HT-29 (cell line): ENCODE measurements around the gene SPRR5. TPM values are rescaled to one million over a fixed set of nuclear protein-coding genes. Genes with fewer than 3 reads are reported as not detected.

Source experiments
- DNase-seq: peaks from one replicate; pipeline ENCODE4 v3.0.0-alpha.2; 2015; ENCODE audit warnings: low spot score
- total RNA-seq: library from RNA; depleted of rRNA; stranded (reverse); fragments of >200 nt; shearing (Covaris generic); gene quantifications from 2 replicates; pipeline ENCODE4 v1.2.3, GENCODE V29; 2014; rRNA removed

SPRR5 gene, protein sequence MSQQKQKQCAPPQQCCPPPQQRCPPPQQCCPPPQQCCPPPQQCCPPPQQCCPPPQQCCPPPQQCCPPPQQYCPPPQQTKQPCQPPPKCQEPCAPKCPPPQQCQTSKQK
- not detected in 2 replicates for total RNA-seq

DNA sequence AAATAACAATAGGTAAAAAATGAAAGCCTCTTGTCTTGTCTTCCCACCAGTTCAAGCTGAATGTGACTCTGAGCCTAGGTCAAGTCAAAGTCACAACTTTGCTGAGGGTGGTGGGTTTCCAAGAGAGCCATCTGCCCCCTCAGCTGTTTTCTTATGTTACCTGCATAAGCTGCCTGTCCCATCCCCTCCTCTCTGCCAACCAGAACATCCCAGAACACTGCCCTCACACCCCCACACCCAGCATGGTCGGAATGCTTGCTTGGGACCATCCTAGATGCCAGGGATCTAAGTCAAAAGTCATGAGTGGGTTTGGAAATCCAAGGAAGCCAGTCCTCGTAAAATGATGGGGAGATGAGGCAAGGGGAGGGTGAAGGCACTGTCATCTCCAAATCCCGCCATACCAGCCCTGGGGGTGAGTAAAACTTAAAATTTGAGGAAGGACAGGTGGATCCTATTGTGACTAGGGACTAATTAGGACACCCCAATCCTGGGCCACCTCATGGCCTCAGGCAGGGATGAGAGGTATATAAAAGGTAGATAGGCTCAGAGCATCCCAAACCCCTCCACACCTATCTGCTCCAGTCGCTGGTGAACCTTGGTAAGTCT lies at the start of gene SPRR5:
TSS of gene SPRR5 (plus strand) at position 556 of the 606 bp plus-strand sequence. CDS start 1,349 bp downstream, outside the sequence.
- no peak for DNase-seq

DNA sequence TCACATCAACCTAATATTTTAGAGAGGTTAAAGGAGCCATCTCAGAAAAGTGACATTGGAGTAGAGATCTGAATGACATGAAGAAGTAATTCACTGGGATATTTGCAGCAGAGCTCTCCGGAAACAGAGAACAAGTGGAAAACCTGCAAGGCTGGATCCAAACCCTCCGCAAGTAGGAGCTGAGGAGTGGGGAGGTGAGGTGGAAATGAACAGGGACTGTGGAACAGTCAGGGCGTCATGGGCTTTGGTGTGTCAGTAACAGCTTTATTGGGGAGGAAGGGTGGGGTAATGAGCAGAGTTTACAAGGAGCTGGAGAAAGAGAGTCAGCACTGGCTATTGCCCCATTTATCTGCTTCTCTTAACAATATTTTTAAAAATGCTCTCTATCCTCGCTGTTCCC lies 48.0 kb upstream of the SPRR5 start:
- no peak for DNase-seq

DNA sequence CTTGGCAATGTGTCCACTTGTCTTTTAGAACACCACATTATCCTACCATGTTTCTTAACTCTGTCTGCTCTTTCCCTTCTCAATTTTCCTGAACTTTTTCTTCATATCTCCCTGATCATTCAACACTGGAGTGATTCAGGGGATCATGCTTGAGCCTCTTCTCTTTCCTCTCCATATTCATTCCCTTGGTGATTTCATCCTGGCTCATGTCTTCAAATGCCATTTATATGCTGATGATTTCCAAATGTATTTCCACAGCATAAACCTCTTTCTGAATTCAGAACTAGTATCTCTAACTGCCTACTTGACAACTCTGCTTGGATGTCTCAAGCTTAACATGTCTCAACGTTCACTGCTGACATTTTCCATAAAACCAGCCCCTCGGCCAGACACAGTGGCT lies 47.1 kb upstream of the SPRR5 start:
- no peak for DNase-seq

DNA sequence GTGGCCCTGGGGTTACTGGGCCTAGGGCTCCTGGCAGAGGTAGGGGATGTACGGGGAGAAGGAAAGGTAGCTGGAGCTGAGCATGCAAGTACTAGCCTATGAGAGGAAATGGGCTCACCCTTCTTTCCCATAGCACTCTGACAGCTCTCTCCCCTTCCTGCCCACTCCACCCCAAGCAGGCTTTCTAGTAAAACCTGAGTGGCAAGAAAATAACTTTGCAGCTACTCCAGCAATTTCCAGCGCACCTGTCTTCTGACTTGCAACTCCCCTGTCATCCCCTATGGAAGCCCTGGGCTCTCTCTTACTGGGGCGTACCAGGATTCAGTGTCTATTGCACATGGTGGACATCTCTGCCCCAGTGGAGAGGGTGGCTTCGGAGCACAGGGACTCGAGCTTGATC lies 45.4 kb upstream of the SPRR5 start:
- DNase-seq = peak; percentile 7

DNA sequence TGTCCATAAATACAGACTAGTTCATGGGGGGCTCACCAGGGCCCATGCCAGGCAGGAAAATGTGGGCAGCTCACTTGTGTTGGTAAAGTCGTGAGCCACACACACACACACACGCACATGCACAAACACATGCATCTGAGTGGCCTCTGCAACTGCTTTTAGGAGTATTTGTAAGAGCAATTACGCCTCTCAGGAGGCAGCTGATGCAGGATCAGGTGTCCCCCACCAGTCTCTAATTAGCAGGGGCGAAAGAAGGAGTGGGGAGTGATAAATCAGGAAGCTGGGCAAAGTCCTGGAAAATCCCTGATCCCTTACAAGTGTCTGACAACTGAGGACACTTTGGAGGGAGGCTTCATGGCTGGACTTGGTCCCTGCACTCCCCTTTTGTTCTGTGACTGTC lies 44.4 kb upstream of the SPRR5 start:
- DNase-seq = no peak

DNA sequence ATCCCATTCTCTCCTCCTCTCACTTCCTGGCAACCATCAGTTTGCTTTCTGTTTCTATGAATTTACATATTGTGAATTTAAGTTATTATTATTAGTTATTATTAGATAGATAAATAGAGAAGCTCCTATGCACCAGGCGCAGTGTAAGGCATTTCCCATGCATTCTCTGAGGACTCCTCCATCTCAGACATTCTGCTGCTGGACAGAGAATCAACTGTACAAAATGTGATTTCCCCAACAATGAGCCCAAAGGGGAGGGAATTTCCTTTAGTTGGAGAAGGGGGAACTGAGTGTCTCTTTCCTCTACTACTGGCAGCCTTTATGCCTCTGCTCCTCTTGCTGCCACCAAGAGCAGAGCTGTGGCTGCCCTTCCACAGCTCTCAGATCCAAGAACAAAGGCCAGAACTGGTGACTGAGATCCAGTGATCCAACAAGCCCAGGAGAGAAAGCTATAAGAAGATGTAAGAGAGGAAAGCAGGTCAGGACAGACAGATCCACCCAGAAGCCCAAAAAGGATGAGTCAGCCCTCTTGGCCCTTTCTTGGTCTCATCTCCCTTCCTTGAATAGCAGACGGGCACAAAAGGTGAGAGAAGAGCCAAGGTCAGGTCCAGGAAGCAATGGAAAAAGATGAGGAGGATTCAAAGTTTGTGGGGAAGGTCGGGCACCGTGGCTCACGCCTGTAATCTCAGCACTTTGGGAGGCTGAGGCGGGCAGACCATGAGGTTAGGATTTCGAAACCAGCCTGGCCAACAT lies 42.1 kb upstream of the SPRR5 start:
- no peak for DNase-seq

DNA sequence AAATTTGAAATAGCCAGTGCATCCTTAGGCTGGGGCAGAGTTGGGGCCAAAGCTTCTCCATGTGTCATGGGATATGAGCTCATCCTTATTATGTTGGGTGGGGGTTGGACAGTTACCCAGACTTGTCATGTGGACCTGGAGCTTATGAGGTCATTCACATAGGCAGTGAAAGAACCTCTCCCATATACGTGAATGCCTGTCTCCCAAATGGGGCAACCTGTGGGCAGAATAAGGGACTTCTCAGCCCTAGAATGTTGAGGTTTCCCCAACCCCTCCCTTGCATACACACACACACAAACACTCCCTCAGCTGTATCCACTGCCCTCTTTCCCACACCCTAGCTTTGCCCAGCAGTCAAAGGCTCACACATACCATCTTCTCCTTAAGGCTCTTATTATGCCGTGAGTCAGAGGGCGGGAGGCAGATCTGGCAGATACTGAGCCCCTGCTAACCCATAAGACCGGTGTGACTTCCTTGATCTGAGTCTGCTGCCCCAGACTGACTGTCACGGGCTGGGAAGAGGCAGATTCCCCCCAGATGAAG lies 40.9 kb upstream of the SPRR5 start:
- DNase-seq = peak; percentile 77

DNA sequence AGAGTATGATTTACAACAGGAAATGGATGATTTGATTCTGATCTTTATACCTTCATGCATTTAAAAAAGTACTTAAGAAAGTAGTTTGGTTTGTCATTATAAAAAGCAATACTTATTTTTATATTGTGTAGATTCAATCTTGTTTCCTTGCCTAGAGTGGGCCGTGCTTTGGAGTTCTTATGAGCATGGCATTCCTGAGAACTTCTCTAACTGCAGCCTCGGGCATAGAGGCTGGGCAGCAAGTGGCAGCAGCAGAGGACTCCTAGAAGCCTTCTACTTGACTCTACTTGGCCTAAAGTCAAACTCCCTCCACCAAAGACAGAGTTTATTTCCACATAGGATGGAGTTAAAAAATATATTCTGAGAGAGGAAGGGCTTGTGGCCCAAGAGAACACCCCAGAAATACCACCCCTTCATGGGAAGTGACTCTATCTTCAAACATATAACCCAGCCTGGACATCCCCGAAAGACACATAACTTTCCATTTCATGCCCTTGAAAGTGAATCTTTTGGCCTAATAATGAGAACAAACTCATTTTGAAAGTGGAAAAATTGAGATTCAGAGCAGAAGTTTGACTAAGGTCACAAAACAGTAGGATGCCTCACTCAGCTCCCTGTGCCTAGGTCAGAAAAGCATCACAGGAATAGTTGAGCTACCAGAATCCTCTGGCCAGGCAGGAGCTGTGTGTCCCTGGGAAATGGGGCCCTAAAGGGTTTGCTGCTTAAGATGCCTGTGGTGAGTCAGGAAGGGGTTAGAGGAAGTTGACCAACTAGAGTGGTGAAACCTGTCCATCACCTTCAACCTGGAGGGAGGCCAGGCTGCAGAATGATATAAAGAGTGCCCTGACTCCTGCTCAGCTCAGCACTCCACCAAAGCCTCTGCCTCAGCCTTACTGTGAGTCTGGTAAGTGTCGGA lies 39.1 kb upstream of the SPRR5 start, which contains the start of gene IVL:
TSS of gene IVL (plus strand) at position 861 of the 916 bp plus-strand sequence. CDS start 1,252 bp downstream, outside the sequence.
- DNase-seq = peak; percentile 80

DNA sequence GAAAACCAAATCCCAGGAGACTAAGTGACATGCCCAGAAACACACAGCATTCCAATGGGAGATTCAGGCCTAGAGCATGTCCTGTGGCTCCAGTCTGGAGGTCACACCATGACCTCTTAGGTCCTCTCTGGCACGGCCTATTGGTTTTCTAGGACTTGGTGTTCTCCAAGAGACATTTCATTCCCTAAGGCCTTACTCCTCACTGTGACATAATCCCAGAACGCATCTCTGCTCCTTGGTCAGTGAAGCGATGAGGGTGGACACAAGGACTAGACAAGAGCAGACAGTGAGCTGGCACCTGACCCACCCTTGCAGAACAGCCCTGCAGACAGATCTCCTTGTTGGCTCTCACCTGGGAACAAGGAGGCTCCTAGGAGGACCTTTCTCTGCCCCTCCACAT lies 37.8 kb upstream of the SPRR5 start:
- DNase-seq = no peak

DNA sequence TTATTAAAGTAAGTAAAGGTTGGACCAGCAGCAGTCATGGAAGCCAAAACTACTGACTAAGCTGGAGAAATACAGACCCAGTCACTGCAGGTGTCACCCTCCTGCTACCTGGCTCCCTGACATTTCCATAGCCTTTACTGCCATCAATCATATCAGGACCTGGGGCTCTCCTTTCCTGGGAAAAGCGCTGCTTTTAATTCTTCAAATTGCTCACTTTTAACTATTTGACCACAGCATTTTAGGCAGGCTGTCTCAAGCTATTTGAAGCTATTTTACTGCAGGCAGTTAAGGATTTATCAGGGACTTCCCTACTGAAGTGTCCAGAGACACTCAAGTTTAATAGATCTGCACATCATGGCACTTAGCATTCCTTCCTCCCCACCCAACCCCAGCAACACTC lies 34.5 kb upstream of the SPRR5 start:
- peak; percentile 35 for DNase-seq

DNA sequence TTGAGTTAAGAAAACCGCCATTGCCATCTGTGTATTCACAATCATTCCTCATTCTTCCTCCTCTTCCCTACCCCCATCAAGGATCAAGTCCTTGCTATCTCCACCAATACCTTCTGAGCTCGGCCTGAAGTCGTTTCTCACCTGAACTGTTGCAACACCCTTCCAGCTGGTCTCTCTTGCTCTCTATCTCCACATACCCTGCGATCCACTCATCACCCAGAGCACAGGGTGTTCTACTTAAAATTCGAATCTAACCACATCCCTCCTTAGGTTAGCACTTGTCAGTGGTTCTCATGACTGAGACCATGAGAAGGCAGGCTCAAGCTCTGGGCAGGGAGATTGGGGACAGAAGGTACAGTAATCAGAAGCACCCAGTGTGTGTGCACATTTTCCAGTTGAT lies 34.1 kb upstream of the SPRR5 start:
- DNase-seq = no peak

DNA sequence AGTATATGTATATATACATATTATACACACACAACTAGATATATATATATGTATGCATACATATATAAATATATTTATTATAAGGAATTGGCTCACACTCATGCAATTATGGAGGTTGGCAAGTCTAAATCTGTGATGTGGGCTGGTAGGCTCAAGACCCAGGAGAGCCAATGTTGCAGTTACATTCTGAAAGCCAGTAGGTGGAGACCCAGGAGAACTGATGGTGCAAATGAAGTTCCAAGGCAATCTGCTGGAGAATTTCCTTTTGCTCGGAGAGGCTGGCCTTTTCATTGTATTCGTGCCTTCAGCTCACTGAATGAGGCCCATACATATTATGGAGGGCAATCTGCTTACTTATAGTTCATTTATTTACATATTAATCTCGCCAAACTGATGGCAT lies 29.2 kb upstream of the SPRR5 start:
- peak; percentile 50 for DNase-seq

DNA sequence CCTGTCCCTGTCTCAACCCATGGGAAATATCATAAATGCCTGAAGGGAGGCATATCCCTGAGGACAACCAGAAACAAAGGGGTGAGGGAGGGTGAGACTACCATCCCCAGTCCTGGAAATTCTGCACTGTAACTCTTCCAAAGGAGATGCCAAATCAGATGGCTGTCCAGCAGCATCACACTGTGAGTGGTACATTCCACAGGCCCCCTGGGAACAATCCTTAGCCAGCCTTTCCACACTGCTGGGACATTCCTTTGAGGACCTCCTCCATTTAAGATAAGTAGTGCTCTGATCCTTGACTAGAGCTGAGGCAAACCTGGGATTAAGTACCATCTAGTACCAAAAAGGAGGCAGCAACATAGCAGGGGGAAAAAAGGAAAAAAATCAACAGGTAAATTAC lies 27.9 kb upstream of the SPRR5 start:
- DNase-seq = no peak

DNA sequence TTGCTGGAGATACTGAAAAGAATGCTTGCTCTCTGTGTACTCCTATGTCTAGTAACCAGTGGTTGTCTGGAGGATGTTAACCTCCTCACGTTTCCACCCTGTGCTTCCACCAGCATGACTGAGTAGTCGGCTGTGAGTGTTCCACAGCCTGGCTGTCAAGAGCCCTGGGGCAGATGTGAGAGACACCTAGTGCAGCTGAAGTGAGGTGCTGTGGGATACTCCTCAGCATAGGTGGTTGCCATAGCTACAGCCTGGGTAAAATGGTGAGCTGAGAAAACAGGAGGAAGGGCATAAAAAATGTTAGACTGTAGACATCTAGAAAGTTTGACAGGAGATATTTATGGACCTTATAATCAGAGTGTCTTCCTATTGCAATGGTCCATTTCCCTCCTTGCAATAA lies 22.8 kb upstream of the SPRR5 start:
- no peak for DNase-seq

DNA sequence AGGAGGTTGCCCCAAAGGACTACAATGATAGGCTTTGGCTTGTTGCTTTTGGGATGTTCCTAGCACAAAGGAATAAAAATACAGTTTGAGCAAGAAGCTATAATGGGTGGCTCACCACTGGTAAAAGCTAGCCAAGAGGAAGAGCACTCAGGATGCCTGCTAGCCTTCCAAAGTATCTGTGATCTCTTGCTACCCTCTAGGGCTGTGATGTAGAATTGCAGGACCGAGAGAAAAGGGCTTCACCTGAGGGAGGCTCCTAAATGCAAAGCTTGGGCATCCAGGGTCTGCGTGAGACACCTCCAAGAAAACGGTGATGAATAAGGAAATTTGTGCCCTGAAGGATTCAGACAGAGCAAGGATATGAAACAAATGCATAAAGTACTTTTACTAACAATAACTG lies 20.9 kb upstream of the SPRR5 start:
- peak; percentile 66 for DNase-seq

DNA sequence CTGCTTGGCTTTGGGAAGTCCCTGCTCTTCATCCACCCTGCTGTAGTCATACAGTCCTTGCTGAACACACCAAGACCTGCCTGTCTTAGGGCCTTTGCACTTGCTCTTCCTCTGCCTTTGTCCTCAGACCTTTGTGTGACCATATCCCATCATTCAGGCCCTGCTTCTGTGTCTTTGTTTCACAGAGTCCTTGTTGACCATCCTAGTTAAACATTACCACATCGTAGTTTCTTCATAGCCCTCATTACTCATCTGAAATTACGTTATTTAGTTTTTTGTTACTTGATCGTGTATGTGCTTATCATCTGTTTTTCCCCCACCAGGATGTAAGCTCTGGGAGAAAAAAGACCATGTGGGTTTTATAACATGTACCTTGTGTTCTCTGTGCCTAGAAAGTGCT lies 18.3 kb upstream of the SPRR5 start:
- no peak for DNase-seq

DNA sequence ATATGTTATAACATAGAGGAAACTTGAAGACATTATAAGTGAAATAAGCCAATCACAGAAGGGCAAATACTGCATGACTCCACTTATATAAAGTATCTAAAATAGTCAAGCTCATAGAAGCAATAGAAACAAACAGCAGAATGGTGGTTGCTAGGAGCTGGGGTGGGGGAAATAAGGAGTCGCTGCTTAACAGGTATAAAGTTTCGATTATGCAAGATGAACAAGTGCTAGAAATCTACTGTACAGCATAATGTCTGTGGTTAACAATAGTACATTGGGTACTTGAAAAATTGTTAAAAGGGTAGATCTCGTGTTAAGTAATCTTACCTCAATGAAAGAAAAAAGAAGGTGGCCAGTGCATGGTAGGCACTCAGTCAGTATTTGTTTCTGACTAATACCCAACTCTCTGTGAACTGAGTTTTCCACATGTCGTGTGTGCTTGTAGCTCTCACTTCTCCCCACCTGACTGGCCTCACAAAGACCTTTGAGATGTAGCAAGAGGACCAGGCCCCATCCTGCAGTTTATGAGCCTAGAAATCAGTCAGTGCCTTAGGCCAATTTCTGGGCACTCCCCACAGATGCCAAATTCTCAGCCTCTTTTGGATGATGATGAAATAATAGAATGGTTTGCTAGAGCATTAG lies 14.7 kb upstream of the SPRR5 start:
- DNase-seq = no peak

DNA sequence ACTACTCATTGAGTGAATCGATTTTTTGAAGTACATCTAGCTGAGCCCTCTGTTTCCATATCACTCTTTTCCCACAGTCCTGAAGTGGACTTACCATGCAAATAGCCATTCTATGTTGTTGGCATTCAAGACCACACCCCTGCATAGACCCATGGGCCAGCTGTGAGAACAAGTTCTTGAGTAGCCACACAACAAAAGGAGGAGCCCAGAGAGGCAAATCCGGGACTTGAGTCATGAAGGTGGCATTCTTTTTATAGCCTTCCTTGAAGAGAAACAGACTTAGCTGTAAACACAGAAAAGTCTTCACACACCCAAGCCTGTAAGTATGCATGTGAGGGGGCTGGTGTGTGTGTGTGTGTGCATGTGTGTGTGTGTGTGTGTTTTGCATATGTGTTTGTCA lies 13.8 kb upstream of the SPRR5 start:
- no peak for DNase-seq

DNA sequence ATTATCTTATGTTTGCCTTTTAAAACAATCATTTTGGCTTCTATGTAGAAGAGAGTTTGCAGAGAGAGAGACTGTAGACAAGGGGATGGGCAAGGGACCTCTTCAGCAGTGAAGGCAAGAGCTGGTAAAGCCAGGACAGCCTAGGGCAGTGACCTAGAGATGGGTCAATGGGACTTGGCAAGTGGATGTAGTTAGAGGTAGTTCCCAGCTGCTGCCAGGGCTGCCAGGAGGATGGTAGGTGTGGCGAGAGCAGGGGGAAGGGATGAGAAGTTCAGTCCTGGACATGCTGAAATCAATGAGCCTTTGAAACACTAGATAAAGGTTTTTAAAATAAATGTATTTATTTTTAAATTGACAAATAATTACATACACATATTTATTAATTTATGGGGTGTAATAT lies 6.4 kb upstream of the SPRR5 start:
- no peak for DNase-seq

DNA sequence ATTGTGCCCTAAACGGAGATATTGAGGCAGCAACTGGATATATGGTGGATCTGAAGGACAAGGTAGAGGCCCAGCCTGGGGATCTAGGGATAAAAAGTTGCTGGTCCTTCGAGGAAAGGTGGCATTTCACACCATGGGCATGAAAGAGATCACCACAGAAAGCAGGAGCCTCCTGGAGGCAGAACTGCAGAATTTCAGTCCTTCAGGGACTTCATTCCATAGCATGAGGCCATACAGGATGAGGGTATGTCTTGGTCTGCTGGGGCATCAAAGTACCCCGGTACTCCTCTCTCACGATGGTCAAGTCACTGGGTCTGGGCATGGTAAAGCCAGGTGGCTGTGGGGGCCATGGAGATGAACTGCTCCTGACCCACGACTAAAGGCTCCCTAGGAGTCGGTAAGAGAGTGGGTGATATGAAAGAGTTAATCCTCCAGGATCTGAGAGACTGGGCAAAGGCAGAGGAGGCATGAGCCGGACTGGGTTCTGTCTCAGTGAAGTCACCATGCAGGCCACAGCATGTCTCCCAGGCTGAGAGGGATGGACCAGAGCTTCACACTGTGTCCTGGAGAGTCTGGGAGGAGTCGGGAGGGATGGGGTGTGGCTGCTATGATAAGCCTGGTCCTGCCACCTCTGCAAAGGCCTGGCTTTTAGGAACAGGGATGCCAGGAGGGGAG lies 5.8 kb upstream of the SPRR5 start:
- DNase-seq = no peak

DNA sequence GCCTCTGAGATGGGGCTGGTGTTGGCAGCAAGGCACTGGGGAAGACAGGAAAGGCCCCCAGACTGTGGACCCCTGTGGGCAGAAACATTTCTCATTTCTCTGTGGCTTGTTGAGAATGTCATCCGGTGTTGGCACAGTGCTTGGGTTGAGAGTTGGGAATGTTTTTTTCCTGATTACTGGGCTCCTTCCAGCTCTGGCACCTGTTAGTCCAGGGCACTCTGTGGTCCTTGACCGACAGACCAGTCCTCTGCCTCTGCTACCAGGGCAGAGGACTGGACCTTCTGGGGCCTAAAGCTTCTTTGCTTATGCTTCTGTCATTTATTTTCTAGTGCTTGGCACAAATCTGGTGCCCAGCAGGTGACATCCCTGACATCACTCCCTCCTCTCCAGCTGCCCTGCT lies 4.8 kb upstream of the SPRR5 start:
- DNase-seq = no peak
